Measurements from ENCODE around the gene ETNPPL. TPM values are rescaled to one million over a fixed set of nuclear protein-coding genes. Genes with fewer than 3 reads are reported as not detected.

ETNPPL gene
- total RNA-seq, 4 donors from 2014 or later = not detected

GRCh38 chr4:108754327-108754726 is 8.5 kb downstream of the ETNPPL start:
- intact Hi-C loops (cut with DNase I; ENCODE audit: low total_unique reads) = no loop called here
- TF ChIP-seq POLR2A (IDR thresholded peaks at IDR 0.05) (no peak), CTCF (IDR thresholded peaks at IDR 0.05) (no peak)
- no peak overlapping the region for H3K4me3 ChIP-seq (ENCODE audit: low read depth, poor library complexity, severe bottlenecking)
- no peak for DNase-seq (ENCODE audit: low spot score in 2 of 2)

- H3K4me3 ChIP-seq (ENCODE audit: low read depth, poor library complexity, severe bottlenecking) = no peak overlapping the region
- WGBS, 2 donors = 73 to 90% methylated on average over 3 of the region's 3 CpGs
- intact Hi-C loops (cut with DNase I; ENCODE audit: low total_unique reads) = no loop called here
- DNase-seq (ENCODE audit: low spot score in 2 of 2) = no peak
- TF ChIP-seq POLR2A (IDR thresholded peaks at IDR 0.05) (no peak), CTCF (IDR thresholded peaks at IDR 0.05) (no peak)
Measured at GRCh38 chr4:108751321-108751720, 11.5 kb downstream of the ETNPPL start.

GRCh38 chr4:108749119-108749518 is 13.7 kb downstream of the ETNPPL start:
- WGBS, 2 donors = 83 to 89% methylated on average over 8 of the region's 8 CpGs
- intact Hi-C loops (cut with DNase I; ENCODE audit: low total_unique reads) = no loop called here
- TF ChIP-seq POLR2A (IDR thresholded peaks at IDR 0.05) = no peak
- no peak for TF ChIP-seq CTCF (IDR thresholded peaks at IDR 0.05)
- no peak for DNase-seq (ENCODE audit: low spot score in 2 of 2)
- no peak overlapping the region for H3K4me3 ChIP-seq (ENCODE audit: low read depth, poor library complexity, severe bottlenecking)

GRCh38 chr4:108746511-108746910 is 16.3 kb downstream of the ETNPPL start:
- intact Hi-C loops (cut with DNase I; ENCODE audit: low total_unique reads) = no loop called here
- WGBS, 2 donors = 82 to 86% methylated on average over 3 of the region's 3 CpGs
- no peak for TF ChIP-seq CTCF (IDR thresholded peaks at IDR 0.05)
- no peak for TF ChIP-seq POLR2A (IDR thresholded peaks at IDR 0.05)
- no peak for DNase-seq (ENCODE audit: low spot score in 2 of 2)
- H3K4me3 ChIP-seq (ENCODE audit: low read depth, poor library complexity, severe bottlenecking) = no peak overlapping the region

- intact Hi-C loops (cut with DNase I; ENCODE audit: low total_unique reads) = no loop called here
- H3K4me3 ChIP-seq (ENCODE audit: low read depth, poor library complexity, severe bottlenecking) = no peak overlapping the region
- TF ChIP-seq CTCF (IDR thresholded peaks at IDR 0.05) (no peak), POLR2A (IDR thresholded peaks at IDR 0.05) (no peak)
- DNase-seq (ENCODE audit: low spot score in 2 of 2) = no peak
Measured at GRCh38 chr4:108744307-108744706, 18.5 kb downstream of the ETNPPL start.
